DMS79 (cell line): ENCODE results near the gene CLCN3.
"Not testable (repeated sequence)": the region's sequence is repeated elsewhere in the genome, so short reads cannot be mapped to it uniquely, and the experiment has no call there.

Experiments
- DNase-seq: peaks from one replicate; lab custom pipeline; 2025; lab: John Stamatoyannopoulos, UW

CLCN3 gene

DNA sequence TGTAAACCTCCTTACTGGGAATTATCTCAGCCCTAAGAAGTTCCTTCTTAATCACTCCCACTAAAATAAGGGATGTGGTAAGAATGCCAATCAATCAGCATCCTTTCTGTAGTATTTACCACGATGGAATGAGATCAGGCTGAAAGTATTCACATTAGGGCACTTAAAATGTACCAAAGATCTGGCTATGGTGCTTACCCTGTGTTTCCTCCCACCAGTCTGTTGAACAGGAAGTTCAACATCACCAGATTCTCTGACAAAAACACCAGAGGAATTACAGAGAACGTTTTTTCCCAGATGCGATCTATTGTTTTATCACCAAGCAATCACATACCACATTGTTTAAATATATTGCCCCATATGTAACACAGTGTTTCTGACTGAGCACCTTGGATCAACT, 2.1 kb upstream of the CLCN3 start:
- DNase-seq, result no peak

- no peak for DNase-seq
Observed at GRCh38 chr4:169618986-169619385, 1.4 kb upstream of the CLCN3 start.

- DNase-seq, result no peak
Observed at GRCh38 chr4:169619518-169619957, 840 bp upstream of the CLCN3 start.

- DNase-seq, result no peak
Observed at GRCh38 chr4:169620880-169621248, 486 bp downstream of the CLCN3 start.

DNA sequence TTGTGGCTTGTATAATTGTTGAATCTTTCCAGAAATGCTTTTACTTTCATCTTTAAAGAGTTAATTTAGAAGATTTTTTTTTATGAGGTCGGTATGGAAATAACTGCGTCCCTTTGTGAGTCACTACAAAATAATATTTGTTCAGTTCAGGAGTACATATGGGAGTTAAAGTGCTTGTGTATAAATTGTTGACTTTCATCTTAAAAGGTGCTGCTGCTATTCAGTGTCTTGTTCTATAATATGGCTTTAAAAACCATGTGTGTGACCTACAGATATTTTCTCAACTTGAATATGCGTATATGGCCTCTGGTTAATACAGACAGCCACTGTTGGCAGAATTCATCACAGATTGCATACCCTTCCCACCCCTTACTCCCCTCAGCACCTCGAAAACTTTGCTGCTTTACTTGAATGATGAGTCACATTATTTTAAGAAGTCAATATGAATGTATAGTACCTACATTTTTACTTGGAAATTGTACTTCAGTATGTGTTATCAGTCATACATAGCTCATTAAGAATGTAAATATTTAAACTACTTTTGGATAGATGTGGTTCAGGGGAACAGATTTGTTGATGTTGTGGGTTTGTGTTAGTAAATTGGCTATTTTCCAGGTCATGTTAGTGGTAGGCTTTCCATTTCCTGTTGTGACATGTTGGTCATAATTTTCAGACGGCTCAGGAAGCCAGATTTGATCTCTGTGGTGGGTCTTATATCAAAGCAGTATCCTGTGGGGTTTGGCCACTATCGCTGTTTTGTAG, 1.5 kb downstream of the CLCN3 start:
- no peak for DNase-seq

DNA sequence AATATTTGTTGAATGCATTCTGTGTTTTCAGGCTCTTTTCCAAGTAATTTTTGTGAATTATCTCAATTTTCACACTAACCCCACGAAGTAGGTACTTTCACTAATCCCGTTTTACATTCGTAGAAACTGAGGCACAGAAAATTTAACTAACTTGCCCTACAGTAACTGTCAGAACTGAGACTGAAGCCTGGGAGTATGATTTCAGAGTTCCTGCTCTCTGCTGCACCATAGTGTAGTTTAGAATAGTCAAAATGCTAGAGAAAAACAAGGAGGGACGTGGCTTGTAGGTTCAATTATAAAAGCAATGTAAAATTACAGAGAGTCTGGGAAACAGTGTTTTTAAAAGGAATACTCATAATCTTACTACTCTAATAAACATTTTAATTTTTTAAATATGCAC, 2.2 kb downstream of the CLCN3 start:
- no peak for DNase-seq

DNA sequence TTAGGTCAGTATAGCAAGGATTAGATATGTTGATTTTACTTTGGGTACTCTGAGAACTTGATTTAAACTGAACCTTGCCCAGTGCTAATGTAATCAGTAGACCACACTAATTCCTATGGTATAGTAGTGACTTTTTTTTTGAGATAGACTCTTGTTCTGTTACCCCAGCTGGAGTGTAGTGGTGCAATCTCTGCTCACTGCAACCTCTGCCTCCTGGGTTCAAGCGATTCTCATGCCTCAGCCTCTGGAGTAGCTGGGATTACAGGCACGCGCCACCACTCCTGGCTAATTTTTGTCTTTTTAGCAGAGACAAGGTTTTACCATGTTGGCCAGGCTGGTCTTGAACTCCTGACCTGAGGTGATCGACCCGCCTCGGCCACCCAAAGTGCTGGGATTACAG, 3.6 kb downstream of the CLCN3 start:
- not testable (repeated sequence) for DNase-seq

- no peak for DNase-seq
Observed at GRCh38 chr4:169625886-169626285, 5.5 kb downstream of the CLCN3 start.

- no peak for DNase-seq
Observed at GRCh38 chr4:169626331-169627282, 6.2 kb downstream of the CLCN3 start.

GRCh38 chr4:169627307-169627706, 6.9 kb downstream of the CLCN3 start:
- DNase-seq, result no peak

DNA sequence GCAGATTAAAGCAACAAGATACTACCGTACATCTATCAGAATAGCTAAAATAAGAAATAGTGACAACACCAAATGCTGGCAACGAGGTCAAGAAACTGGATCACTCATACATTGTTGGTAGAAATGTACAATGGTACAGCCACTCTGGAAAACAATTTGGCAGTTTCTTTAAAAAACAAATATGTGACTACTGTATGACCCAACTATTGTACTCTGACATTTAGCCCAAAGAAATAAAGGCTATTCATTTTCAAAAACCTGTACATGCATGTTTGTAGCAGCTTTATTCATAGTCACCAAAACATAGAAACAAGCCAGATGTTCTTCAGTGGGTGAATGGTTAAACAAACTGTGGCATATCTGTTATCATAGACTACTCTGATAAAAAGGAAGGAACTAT, 8.2 kb downstream of the CLCN3 start:
- DNase-seq, result no peak

DNA sequence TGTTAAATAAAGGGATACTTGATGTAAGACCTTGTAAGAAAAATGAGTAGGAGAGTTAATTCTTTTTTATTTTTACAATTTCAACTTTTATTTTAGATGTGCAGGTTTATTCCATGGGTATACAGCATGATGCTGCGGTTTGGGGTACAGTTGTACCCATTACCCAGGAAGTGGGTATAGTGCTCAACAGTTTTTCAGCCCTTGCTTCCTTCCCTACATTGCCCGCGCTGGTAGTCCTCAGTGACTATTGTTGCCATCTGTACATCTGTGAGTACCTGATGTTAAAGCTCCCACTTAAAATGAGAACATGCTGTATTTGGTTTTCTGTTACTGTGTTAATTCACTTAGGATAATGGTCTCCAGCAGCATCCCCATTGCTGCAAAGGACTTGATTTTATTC, 9.7 kb downstream of the CLCN3 start:
- DNase-seq, result no peak

- DNase-seq, result no peak
Observed at GRCh38 chr4:169632896-169633295, 12.5 kb downstream of the CLCN3 start.

GRCh38 chr4:169634975-169635374, 14.6 kb downstream of the CLCN3 start:
- no peak for DNase-seq

DNA sequence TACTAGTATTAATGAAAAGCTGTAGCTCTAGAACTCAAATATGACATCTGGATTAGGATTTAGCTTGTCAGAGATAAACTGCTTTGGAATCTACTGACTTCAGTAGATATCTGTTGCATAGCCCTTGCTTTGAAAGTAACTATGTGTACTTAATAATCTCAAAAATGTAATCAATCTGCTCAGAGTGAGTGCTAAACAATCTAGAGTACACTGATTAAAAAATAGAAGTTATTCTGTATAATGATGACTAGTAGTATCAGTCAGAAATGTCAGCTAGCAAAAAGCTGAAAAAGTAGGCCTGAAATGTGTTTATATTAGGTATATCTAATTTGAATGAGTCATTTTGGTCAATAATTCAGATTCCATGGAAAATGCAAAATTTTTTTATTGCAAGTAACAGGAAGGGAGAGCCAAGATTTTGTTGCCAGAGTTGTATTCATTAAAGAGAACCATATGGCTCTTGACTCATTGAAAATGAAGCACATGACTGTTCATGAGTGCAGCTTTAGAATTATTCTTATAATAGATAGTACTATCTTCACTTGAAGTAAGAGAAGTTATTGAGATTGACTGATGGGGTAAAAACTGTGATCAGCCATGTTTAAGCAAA, 20.0 kb downstream of the CLCN3 start:
- DNase-seq, result no peak

- no peak for DNase-seq
Observed at GRCh38 chr4:169644802-169645201, 24.4 kb downstream of the CLCN3 start.

DNA sequence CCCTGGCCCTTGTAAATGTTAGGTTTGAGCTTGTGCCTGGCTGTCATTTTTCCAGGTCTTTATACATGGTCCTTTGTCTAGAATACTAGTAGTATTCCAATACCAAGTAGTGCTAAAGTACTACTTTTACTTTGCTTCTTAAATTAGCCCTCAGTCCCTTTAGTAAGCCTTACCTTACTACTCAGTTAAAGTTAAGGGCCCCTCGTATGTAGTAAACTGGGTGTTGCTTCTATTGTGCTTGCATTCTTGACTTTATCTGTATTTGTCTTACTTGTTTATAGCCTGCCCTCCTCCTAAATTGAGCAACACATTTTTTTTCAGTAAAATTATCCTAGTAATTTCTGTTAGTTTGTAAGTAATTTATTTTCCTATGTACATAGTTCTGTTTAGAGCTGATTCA, 25.2 kb downstream of the CLCN3 start:
- no peak for DNase-seq

DNA sequence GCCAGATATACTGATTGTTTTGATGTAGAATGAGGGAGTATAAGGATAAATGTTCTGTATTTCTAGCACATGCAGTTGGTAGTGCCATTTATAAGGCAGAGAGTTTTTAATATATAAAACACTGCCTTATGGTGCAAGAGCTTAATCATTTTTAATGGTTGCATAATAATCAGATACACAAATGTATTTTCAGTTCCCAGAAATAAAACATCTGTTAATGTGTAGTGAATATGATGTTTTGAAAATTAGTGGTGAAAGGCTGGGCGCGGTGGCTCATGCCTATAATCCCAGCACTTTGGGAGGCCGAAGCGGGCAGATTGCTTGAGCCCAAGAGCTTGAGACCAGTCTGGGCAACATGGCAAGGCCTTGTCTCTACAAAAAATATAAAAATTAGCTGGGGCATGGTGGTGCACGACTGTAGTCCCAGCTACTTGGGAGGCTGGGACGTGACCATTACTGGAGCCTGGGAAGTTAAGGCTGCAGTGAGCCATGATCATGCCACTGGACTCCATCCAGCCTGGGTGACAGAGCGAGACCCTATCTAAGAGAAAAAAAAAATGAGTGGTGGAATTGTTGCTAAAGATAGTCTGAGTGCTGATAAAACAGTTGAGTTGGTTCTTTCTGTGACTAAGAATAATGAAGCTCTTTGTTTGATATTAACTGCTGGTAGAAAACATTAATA, 29.3 kb downstream of the CLCN3 start:
- no peak for DNase-seq

DNA sequence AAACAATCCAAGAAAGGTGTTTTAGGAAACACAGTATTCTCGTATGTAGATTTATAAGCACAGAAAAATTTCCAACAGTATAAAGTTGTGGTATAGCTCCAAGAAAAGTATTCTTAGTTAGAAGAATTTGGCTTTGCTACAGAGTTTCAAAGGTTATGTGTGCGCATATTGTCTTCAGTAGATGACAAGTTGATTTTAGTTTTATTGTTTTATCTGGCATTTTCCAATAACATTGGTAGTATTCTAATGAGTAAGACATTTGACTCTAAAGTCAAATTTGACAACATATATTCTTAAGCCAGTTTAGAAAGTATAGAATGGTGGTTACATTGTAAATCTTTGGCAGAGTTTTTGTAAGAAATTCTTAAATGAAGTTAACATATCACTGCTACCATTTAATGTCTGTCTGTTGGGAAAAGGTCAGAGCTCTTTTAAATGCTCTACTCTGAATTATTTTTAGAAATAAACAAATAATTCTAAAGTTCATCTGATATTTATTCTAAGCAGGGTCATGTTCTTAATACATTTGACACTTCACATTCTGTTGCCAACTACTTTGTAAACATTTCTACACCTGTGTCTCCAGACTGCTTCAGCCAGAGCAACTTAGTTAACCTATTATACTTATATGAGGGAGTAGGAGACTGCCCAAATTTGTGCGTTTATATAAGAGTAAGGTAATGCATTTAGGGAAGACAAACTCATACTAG, 30.0 kb downstream of the CLCN3 start:
- DNase-seq, result no peak

- DNase-seq, result no peak
Observed at GRCh38 chr4:169652535-169652934, 32.2 kb downstream of the CLCN3 start.

GRCh38 chr4:169655401-169655800, 35.0 kb downstream of the CLCN3 start:
- no peak for DNase-seq
